Anterior cingulate cortex (tissue), 58 donors: ENCODE data around the gene CCDC117.
"Not testable (repeated sequence)": the region's sequence is repeated elsewhere in the genome, so short reads cannot be mapped to it uniquely, and the experiment has no call there.

Experiments
- DNase-seq, 58 donors: peaks; one replicate each; lab custom pipeline; 2025; lab: John Stamatoyannopoulos, UW

CCDC117 gene

GRCh38 chr22:28822930-28823551 lies 50.5 kb downstream of the CCDC117 start:
- DNase-seq = no peak

DNA sequence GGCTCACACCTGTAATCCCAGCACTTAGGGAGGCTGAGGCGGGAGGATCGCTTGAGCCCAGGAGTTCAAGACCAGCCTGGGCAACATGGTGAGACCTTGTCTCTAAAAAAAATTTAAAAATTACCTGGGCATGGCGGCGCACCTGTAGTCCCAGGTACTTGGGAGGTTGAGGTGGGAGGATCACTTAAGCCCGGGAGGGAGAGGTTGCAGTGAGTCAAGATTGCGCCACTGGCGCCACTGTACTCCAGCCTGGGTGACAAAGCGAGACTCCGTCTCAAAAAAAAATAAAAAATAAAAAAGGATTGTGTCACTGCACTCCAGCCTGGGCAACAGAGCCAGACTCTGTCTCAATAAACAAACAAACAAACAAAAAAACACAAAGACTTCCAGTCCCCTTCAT lies 52.0 kb downstream of the CCDC117 start:
- not testable (repeated sequence) for DNase-seq

DNA sequence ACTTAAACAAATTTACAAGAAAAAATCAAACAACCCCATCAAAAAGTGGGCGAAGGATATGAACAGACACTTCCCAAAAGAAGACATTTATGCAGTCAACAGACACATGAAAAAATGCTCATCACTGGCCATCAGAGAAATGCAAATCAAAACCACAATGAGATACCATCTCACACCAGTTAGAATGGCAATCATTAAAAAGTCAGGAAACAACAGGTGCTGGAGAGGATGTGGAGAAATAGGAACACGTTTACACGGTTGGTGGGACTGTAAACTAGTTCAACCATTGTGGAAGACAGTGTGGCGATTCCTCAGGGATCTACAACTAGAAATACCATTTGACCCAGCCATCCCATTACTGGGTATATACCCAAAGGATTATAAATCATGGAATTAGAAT lies 53.9 kb downstream of the CCDC117 start:
- DNase-seq = not testable (repeated sequence)

- DNase-seq = no peak
Measured at GRCh38 chr22:28826921-28827320, 54.4 kb downstream of the CCDC117 start.

GRCh38 chr22:28829358-28830181 lies 57.1 kb downstream of the CCDC117 start:
- DNase-seq = peak in 50 of 58 donors; percentile 2 to 78 (median 44)

GRCh38 chr22:28830441-28830840 lies 57.9 kb downstream of the CCDC117 start:
- no peak for DNase-seq

- no peak for DNase-seq
Measured at GRCh38 chr22:28831140-28832072, 58.9 kb downstream of the CCDC117 start.

DNA sequence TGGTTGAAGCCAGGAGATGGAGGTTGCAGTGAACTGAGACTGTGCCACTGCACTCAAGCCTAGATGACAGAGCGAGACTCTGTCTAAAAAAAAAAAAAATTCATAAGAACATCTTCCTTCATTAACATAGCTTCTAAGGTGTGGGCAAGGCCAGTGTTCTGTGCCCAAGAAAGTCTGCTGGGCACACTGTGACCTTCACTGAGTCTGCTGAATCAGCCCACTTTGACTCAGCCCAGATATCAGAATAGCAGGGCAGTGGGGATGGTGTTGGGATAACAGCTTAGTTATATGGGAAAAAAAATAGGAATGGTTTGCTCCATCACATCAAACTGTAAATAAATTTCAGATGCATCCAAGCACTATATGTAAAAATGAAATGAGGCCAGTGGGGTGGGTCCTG lies 60.2 kb downstream of the CCDC117 start:
- DNase-seq = no peak

DNA sequence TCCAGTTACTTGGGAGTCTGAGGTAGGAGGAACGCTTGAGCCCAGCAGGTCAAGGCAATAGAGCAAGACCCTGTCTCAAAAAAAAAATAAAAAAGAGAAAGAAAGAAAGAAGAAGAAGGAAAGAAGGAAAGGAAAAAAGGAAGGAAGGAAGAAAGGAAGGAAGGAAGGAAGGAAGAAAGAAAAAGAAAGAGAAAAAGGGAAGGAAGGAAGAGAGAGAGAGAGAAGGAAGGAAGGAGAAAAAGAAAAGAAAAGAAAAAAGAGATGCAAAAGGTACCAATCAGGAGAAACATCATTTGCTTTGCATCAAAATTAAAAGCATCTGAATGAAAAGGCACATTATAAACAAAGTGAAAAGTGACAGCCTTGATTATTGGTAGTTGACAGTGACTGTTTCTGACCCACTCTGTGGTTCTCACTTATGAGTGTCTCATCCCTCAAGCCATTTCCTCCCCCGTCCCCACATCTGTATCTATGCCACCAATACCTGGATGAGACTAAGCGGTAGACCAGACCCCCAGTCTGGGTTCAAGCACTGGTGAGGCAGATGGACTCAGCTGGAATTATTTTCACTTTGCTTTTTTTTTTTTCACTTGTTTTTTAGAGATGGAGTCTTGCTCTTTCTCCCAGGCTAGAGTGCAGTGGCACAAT lies 60.9 kb downstream of the CCDC117 start:
- no peak for DNase-seq

GRCh38 chr22:28835630-28836189 lies 63.2 kb downstream of the CCDC117 start:
- no peak for DNase-seq

GRCh38 chr22:28837640-28838039 lies 65.1 kb downstream of the CCDC117 start:
- DNase-seq = no peak
